Hindlimb muscle (tissue), 1 donor: Measurements from ENCODE around the gene RPS19BP1. TPM values are rescaled to one million over a fixed set of nuclear protein-coding genes. Genes with fewer than 3 reads are reported as not detected.

Experiments
- DNase-seq: peaks from one replicate; pipeline ENCODE4 v3.0.0-alpha.2; 2013
- polyA plus RNA-seq: library from polyadenylated mRNA; unstranded; fragments of 120-200 nt; gene quantifications from one replicate; pipeline ENCODE4 v1.2.1, GENCODE V29; 2013; ENCODE audit not compliant: insufficient read length

The RPS19BP1 gene
- 54.2 TPM for polyA plus RNA-seq

GRCh38 chr22:39532215-39533073 lies at the start of gene RPS19BP1:
RPS19BP1 (minus strand) TSS chr22:39532748; CDS start chr22:39532738, 10 bp downstream.
- DNase-seq: peak; percentile 100

- DNase-seq: no peak
These were observed 48.8 kb upstream of the RPS19BP1 start for GRCh38 chr22:39581303-39581702.

GRCh38 chr22:39580795-39581194 lies 48.2 kb upstream of the RPS19BP1 start:
- DNase-seq: no peak

GRCh38 chr22:39580006-39580441 lies 47.5 kb upstream of the RPS19BP1 start:
- peak; percentile 71 for DNase-seq

GRCh38 chr22:39577900-39578299 lies 45.4 kb upstream of the RPS19BP1 start:
- no peak for DNase-seq

GRCh38 chr22:39577366-39577765 lies 44.8 kb upstream of the RPS19BP1 start:
- no peak for DNase-seq

GRCh38 chr22:39576027-39576426 lies 43.5 kb upstream of the RPS19BP1 start:
- DNase-seq: no peak

- DNase-seq: no peak
These were observed 42.9 kb upstream of the RPS19BP1 start for GRCh38 chr22:39575552-39575825.

GRCh38 chr22:39574779-39575551 lies 42.4 kb upstream of the RPS19BP1 start:
- DNase-seq: no peak

GRCh38 chr22:39571538-39571937 lies 39.0 kb upstream of the RPS19BP1 start:
- no peak for DNase-seq

- DNase-seq: no peak
These were observed 38.1 kb upstream of the RPS19BP1 start, which contains the start of gene CACNA1I for GRCh38 chr22:39570665-39571064. CACNA1I (plus strand) TSS chr22:39570753; CDS start chr22:39570753, 0 bp downstream.

GRCh38 chr22:39570226-39570625 lies 37.7 kb upstream of the RPS19BP1 start:
- DNase-seq: no peak

- DNase-seq: no peak
These were observed 36.5 kb upstream of the RPS19BP1 start for GRCh38 chr22:39569066-39569465.

- DNase-seq: no peak
These were observed 35.9 kb upstream of the RPS19BP1 start for GRCh38 chr22:39568278-39568981.

- no peak for DNase-seq
These were observed 34.8 kb upstream of the RPS19BP1 start for GRCh38 chr22:39567135-39567946.

- no peak for DNase-seq
These were observed 32.9 kb upstream of the RPS19BP1 start for GRCh38 chr22:39565414-39565944.

GRCh38 chr22:39563571-39564428 lies 31.3 kb upstream of the RPS19BP1 start:
- DNase-seq: no peak

GRCh38 chr22:39562839-39563489 lies 30.4 kb upstream of the RPS19BP1 start:
- no peak for DNase-seq

GRCh38 chr22:39560127-39560526 lies 27.6 kb upstream of the RPS19BP1 start:
- no peak for DNase-seq

- DNase-seq: no peak
These were observed 27.0 kb upstream of the RPS19BP1 start for GRCh38 chr22:39559456-39560105.
